Measurements from ENCODE around the gene STPG1.
A peak's percentile ranks its signal among the peaks of the same experiment; 100 is the strongest.

Gene STPG1

GRCh38 chr1:24337455-24337854 lies 76.1 kb downstream of the STPG1 start:
- DNase-seq, result no peak

- DNase-seq, result no peak
These were observed 77.5 kb downstream of the STPG1 start for GRCh38 chr1:24336075-24336474.

DNA sequence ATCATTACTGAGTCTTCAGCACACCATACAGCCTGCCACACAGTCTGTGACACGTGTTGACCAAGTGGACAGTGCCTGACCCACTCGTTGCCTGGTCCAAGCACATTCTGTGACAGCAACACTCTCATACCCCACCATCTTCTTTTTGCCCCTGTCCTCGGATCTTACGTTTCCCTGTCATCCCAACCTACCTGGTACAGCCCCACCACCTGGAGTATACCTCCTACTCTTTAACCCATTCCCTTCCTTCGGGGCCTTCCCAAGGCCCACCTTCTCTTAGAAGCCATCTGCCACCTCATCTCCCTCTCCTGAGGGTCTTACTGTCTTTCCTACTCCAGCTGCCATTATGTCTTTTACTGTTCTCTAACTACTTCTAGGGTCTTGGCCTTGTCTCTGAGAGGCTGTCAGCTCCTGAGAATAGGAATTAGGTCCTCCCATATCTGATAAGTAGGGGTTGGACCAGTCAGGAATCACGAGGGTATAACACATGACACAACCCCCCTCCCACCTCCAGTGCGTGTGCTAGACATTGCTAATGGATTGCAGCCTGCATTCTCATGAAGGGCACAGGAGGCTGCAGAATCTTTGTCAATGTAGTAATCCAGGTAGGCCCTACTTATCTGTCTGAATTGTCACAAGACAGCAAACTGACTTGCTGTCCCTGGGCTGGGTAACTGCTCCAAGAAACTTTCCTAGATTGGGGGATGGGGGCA lies 81.5 kb downstream of the STPG1 start:
- DNase-seq, result no peak

DNA sequence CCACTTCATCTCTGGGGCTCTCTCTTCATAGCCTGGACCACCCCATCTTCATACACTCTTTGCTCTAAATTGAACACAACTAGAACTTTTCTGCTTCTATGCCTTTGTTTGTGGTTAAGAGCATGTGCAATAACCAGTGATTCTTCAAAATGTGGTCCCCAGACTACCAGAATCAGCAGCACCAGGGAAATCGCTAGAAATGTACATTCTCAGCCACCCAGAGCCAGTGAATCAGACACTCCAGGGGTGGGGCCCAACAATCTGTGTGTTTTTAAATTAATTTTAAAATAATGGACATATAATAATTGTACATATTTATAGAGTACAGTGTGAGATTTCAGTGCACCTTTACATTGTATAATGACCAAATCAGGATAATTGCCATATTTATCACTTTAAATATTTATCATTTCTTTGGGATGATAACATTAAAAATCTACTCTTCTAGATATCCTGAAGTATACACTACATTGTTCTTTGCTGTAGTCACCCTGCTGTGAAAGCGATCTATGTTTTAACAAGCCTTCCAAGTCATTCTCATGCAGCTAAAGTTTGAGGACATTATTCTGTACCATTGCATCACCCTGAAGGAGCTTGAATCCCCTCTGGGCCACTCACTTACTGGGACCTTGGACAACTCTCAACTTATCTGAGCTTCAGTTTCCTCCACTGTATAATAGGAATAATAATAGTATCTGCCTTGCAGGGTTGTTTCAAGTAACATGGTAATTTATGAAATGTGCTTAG lies 83.6 kb downstream of the STPG1 start:
- DNase-seq, result no peak

DNA sequence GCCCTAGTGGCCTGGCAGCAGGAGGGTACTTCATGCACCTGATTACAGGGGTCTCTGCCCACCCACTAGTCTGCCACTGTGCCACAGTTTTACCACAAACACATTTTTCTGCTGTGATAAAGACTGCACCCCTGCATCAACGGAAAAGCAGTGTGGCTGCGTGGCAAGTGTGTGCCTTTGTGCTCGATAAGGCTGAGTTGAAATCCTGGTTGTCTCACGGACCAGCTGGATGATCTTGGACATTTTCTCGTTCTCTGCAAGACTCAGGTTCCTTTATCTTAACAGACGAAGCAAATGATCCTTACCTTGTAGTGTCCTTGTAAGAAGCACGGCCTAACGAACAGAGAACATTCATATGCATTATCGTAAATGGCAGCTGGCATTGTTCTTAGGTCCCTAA lies 84.3 kb downstream of the STPG1 start:
- DNase-seq, result no peak

DNA sequence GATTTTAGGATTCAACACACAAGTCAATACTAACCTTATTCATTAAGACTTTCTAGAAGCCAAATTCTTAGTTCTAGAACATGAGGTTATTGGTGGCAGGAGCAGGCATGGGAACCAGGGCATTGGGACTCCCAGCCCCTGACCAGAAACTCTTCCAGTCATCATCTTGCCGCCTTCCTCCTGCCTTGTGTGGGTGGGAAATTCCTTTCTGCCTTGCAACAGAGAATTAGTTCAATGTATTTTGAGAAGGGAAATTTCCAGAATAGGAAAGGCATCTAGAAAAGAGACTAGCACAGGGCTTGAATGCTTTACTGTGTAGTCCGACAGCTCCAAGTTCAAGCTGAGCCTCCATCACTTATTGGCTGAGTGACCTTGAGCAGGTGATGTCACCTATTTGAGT lies 85.7 kb downstream of the STPG1 start:
- DNase-seq, result no peak

DNA sequence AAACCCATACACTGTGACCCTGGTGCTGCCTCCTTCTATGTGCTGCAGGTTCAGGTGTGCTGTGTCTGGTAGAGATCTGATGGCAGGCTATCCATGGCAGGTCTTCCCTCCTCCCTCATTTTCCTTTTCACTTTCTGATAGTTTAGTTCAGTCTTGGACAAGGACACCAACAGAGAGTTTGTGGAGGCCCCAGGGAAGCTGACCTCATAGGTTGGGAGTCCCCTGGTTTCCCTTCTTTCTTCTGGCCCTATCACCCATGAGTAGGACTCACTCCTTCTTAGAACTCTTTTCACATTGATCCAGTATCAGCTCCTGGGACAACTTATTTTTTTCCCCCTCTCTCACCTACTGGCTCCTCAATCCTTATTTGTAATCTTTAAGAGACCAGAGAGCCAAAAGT lies 86.1 kb downstream of the STPG1 start:
- no peak for DNase-seq

GRCh38 chr1:24325587-24326449 lies 87.8 kb downstream of the STPG1 start:
- DNase-seq, result no peak

- no peak for DNase-seq
These were observed 88.7 kb downstream of the STPG1 start for GRCh38 chr1:24324903-24325302.

DNA sequence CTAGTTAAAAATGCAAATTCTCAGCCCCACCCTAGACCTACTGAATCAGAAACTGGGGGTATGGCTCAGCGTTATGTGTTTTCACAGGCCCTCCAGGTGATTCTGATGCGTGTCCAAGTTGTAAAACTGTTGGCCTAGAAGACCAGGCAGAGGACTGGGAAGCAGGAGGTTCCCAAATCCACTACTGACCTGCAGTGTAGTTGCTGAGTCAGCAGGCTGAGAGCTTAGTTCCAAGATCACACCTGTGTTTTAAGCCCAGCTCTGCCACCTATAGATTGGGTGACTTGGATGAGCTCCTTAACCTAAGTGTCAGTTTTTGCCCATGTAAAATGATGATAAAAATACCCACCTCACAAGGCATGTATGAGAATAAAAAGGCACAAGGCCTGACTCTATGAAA lies 90.3 kb downstream of the STPG1 start:
- DNase-seq, result no peak

GRCh38 chr1:24322470-24323177 lies 91.0 kb downstream of the STPG1 start:
- no peak for DNase-seq

DNA sequence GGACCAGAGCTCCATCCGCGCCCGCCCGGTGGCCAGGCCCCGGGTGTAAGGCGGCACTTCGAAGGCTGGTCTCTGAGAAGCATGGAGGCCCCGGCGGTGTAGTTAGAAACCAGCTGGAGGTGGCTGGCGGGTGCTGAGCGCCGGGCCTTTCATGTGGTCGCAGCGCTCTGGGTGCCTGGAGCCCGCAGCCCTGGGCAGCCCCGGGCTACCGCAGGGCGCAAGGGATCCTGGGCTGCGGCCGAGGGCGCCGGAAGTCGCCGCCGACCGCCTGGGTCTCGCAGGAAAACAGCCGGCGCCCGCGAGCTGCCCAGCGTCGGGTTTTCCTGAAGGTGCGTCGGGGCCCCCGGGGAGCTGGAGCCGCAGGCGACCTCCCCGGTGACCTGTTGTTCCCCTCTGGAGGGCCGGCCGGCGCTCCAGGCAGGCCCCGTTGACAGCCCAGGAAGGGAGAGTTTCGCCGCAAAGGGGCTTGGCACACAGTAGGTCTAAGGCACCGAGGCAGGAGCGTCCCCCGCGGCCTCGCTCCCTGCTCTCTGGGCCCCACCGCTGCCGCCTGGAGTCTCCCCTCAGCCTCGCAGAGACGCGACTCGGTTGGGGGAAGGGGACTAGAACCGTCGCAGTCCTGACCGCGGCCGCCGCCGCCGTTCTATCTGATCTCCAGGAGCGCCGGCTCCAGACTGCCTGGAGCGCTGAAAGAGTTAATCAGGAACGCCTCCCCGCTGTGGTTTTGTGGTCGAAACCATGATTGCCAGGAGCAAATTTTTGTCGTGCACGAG lies 91.7 kb downstream of the STPG1 start:
- DNase-seq, result no peak

- no peak for DNase-seq
These were observed 92.5 kb downstream of the STPG1 start for GRCh38 chr1:24321126-24321525.

- no peak for DNase-seq
These were observed 93.6 kb downstream of the STPG1 start for GRCh38 chr1:24319962-24320361.

- peak; percentile 31 for DNase-seq
These were observed 94.2 kb downstream of the STPG1 start, which contains the start of gene GRHL3 for GRCh38 chr1:24319312-24319863. GRHL3 (plus strand) TSS chr1:24319357; CDS start chr1:24319552, 195 bp downstream.

GRCh38 chr1:24318615-24319311 lies 94.8 kb downstream of the STPG1 start:
- no peak for DNase-seq

- DNase-seq, result no peak
These were observed 95.5 kb downstream of the STPG1 start for GRCh38 chr1:24317956-24318614.

DNA sequence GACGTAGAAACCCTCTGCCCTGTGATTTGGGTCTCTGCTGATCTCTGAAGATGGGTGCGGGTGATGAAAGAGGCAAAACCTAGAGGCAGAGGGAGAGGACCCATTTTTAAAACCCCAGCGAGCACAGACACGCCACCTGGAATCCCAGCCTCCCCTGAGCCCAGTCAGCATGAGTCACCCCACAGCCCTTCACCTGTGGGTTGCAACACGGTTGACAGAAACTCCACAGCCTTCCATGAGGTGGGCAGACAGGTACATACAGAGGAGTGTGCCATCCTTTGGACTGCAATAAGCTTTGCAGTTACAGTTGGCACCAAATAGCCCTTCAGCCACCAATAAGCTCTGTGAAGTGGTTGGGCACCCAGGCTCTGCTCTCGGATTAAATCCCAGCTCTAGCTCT lies 96.5 kb downstream of the STPG1 start:
- no peak for DNase-seq

- DNase-seq, result no peak
These were observed 96.9 kb downstream of the STPG1 start for GRCh38 chr1:24316645-24317044.

DNA sequence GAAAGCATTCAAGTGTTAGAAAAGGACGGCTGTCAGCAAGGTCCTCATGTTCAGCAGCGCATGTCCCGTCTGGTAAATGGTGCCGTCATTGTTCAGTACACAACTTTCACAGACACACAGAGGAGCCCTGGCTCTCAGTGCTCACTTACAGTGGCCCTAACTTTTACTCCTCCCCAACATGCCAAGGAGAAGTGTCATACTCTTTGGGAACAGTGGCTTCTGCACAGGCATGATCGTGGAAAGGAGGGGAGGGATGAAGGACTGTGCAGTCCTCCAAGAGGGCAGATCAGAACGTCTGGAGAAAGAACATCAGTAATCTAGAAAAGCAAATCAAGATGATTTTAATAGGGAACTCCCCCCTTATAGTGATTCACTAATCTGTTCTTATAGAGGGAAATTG lies 98.2 kb downstream of the STPG1 start:
- no peak for DNase-seq

GRCh38 chr1:24311741-24312140 lies 101.8 kb downstream of the STPG1 start:
- no peak for DNase-seq

All from NCI-H1417 treated with DMSO at 0.1 percent for 48 hours (cell line).